Upper lobe of left lung (tissue), 4 donors: Measurements from ENCODE around the gene NFE2L1.

Experiments
- CTCF ChIP-seq, 6 experiments: fragments of 450-650 bp in 4 of 6; fragments of 200-600 bp in 2 of 6; sonication (generic) in 2 of 6; IDR thresholded peaks; one replicate each; pipeline ENCODE4 v1.5.1; 2016 to 2019; ENCODE audit warnings: antibody characterized with exemption in 6 of 6
- EP300 ChIP-seq, 4 donors: sonication (generic); formaldehyde crosslinking; IDR thresholded peaks; one replicate each; pipeline ENCODE4 v1.5.1; 2017; ENCODE audit warnings: antibody characterized with exemption in 4 of 4, control low read depth in 2 of 4
- POLR2A ChIP-seq, 4 donors: fragments of 450-650 bp; IDR thresholded peaks; one replicate each; pipeline ENCODE4 v1.5.1; 2016 to 2017; ENCODE audit warnings: antibody characterized with exemption in 4 of 4, mild to moderate bottlenecking in 2 of 4
- POLR2AphosphoS5 ChIP-seq, 2 donors: sonication (generic); formaldehyde crosslinking; IDR thresholded peaks; one replicate each; pipeline ENCODE4 v1.5.1; 2017; ENCODE audit warnings: antibody characterized with exemption in 2 of 2

- TF ChIP-seq EP300 (IDR thresholded peaks at IDR 0.05): no peak
- TF ChIP-seq CTCF (IDR thresholded peaks at IDR 0.05): no peak
- TF ChIP-seq POLR2AphosphoS5 (IDR thresholded peaks at IDR 0.05): no peak
- TF ChIP-seq POLR2A (IDR thresholded peaks at IDR 0.05): no peak
Measured at GRCh38 chr17:48022901-48023300, 25.3 kb upstream of the NFE2L1 start.
